Measurements from ENCODE around the gene BTNL9. TPM values are rescaled to one million over a fixed set of nuclear protein-coding genes. Genes with fewer than 3 reads are reported as not detected.
"Not testable (repeated sequence)": the region's sequence is repeated elsewhere in the genome, so short reads cannot be mapped to it uniquely, and the experiment has no call there.

BTNL9 gene
- polyA plus RNA-seq, 12 donors: 6.2 to 20.8 (median 13.6) TPM; not detected in 1

- no peak for DNase-seq
Observed at GRCh38 chr5:181042036-181042713, 2.1 kb downstream of the BTNL9 start.

DNA sequence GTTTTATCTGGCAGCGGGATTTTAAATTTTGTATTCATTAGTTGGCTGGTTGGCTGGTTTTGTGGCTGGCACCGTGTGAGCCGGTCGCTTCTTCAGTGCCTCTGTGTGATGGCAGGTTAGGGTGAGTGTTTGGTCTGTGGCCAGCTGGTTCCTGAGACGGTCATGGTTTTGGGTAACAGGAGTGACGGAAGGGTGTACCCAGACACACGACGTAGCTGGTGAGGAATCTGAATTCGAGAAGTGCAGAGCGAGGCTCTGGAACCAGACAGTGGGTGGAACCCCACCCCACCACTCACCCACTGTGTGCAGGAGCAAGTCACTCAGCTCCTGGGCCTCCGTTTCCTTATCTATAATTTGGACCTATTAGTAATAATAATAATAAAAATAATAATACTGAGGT is 2.7 kb downstream of the BTNL9 start:
- DNase-seq: no peak

GRCh38 chr5:181043285-181044092 is 3.4 kb downstream of the BTNL9 start:
- DNase-seq: no peak

DNA sequence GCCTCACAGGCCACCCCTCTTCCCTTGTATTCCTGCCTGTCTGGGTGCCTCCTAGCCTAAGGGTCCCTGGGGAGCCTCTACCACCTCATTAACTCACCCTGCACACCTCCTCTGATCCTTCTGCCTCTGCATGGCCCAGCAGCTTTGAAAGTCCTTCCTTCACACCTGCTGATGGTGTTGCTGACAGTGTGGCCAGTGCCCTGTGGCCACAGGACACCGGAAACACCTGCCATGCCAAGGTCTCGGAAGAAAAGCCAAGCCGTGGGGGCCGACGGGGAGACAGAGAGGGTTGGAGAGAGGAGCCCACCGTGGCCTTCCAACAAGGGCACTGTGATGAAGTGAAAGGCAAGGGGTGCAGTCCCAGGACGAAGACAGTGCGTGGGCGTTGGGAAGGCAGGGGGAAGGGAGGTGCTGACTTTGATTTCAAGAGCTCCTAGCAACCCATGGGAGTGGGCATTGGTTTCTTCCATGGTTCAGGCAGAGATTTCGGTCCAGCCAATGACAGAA is 4.1 kb downstream of the BTNL9 start:
- DNase-seq: no peak

GRCh38 chr5:181044662-181045305 is 4.7 kb downstream of the BTNL9 start:
- DNase-seq: no peak

DNA sequence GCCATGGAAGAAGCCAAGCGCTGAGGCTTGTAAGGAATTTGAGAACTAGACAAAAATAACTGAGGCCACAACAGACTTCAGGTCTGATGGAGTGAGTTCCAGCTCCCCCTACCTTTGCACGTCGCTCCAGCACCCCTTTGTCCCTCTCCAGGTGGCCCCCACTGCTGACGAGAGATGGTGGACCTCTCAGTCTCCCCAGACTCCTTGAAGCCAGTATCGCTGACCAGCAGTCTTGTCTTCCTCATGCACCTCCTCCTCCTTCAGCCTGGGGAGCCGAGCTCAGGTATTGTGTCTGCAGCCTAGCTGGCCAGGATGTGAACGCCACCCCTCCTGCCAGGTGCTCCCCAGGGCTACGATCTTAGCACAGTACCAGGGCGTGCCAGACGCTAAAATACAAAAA is 5.2 kb downstream of the BTNL9 start:
- no peak for DNase-seq

DNA sequence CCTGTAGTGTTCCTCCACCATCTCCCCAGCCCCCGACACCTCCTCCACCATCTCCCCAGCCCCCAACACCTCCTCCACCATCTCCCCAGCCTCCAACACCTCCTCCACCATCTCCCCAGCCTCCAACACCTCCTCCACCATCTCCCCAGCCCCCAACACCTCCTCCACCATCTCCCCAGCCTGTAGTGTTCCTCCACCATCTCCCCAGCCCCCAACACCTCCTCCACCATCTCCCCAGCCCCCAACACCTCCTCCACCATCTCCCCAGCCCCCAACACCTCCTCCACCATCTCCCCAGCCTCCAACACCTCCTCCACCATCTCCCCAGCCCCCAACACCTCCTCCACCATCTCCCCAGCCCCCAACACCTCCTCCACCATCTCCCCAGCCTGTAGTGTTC is 5.8 kb downstream of the BTNL9 start:
- not testable (repeated sequence) for DNase-seq

DNA sequence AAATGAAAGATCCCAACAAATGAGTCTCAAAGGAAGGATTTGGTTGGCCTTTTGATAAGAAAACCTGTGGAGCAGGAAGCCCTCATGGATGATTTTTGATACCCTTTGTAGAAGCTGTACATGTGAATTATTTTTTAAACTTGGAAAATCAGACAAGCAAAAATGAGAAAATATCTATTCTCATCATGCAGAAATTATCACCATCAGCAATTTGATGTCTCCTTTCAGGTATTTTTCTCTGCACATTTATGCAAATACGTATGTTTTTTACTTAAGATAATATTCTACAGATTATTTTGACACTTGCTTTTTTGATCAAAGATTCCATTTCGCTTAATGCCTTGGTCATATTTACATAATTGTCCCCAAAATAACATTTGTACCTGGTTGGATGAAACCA is 7.2 kb downstream of the BTNL9 start:
- no peak for DNase-seq

GRCh38 chr5:181047921-181048320 is 7.9 kb downstream of the BTNL9 start:
- DNase-seq: no peak

GRCh38 chr5:181050016-181050415 is 9.9 kb downstream of the BTNL9 start:
- no peak for DNase-seq

GRCh38 chr5:181051841-181052671 is 12.0 kb downstream of the BTNL9 start:
- no peak for DNase-seq

GRCh38 chr5:181052672-181053487 is 12.8 kb downstream of the BTNL9 start:
- no peak for DNase-seq

GRCh38 chr5:181053488-181054121 is 13.5 kb downstream of the BTNL9 start:
- DNase-seq: no peak

DNA sequence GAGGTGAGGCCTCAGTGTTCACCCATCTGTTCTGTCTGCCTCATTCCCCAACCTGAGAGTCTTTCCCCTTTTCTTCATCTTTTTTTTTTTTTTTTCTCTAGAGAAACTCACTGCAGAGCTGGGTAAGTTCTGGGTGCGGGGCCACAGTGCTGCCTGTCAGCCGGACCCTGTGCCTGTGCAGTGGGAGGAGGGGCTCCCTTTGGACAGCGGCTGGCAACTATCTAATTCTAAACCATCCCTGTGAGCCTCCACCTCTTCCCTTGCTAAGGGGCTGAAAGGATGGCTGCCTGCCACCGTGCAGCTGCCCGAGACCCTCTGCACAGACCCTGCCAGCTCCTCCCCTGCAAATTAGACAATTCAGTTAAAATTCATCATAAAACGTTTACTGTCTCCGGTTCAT is 14.1 kb downstream of the BTNL9 start:
- DNase-seq: no peak

GRCh38 chr5:181054871-181055459 is 14.9 kb downstream of the BTNL9 start:
- no peak for DNase-seq

- no peak for DNase-seq
Observed at GRCh38 chr5:181056431-181056830, 16.4 kb downstream of the BTNL9 start.

GRCh38 chr5:181058321-181058720 is 18.3 kb downstream of the BTNL9 start:
- DNase-seq: no peak

DNA sequence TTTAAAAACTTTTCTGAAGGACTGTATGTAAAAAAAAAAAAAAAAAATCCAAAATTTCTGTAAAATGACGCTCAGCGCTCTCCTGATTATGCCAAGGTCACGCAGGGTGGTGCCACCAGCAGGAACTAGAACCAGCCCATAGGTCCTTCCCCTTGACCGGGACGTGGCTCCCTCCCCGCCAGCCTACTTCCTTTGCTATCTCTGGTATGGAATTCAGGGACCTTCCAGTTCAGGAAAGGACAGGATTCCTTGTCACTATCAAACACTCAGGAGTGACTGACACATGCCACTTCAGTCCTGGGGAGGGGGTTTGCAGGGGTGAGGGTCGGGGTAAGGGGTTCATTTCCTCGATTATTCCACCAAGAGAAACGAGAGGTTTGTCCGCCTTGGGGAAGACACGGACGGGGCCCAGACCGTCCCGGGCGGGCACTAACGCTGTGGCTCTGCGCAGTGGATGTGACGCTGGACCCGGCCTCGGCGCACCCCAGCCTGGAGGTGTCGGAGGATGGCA is 18.8 kb downstream of the BTNL9 start:
- no peak for DNase-seq
